OCI-LY7 (cell line): ENCODE results near the gene PHF13. TPM values are rescaled to one million over a fixed set of nuclear protein-coding genes. Genes with fewer than 3 reads are reported as not detected.
A peak's percentile ranks its signal among the peaks of the same experiment; 100 is the strongest.

Experiments
- BruUV-seq: library from RNA; stranded (reverse); fragments of 400-500 nt; replicated peaks from 2 replicates; lab custom pipeline; 2021; lab: Mats Ljungman, UMichigan
- CTCF ChIA-PET: fragments of 300-600 bp; sonication (Branson Sonifier 250); formaldehyde crosslinking; loops from one replicate; lab custom pipeline; 2022; ENCODE audit warnings: antibody characterized with exemption; ENCODE audit not compliant: unreplicated experiment; lab: Charles Lee
- POLR2A ChIA-PET: fragments of 300-600 bp; sonication (Branson Sonifier 250); formaldehyde crosslinking; loops from one replicate; lab custom pipeline; 2022; ENCODE audit warnings: antibody characterized with exemption; lab: Charles Lee
- DNase-seq: peaks from one replicate; pipeline ENCODE4 v3.0.0-alpha.2; 2015; ENCODE audit warnings: low spot score
- H2AFZ ChIP-seq: fragments of 200-600 bp; sonication (generic), shearing (Covaris generic); 2 replicates; pipeline ENCODE4 v1.6.1; 2014; ENCODE audit warnings: mild to moderate bottlenecking, antibody characterized with exemption, low read length, moderate library complexity
- H3K27ac ChIP-seq: fragments of 200-600 bp; sonication (generic); 2 replicates; pipeline ENCODE4 v1.5.1; 2014; ENCODE audit warnings: mixed run types, low read depth, mild to moderate bottlenecking, moderate library complexity, low read length, inconsistent platforms; ENCODE audit not compliant: poor library complexity, severe bottlenecking
- H3K36me3 ChIP-seq: fragments of 200-600 bp; sonication (generic); 2 replicates; pipeline ENCODE4 v1.6.1; 2014; ENCODE audit warnings: mild to moderate bottlenecking, antibody characterized with exemption, low read length, moderate library complexity, mixed read lengths; ENCODE audit not compliant: insufficient read depth
- H3K4me1 ChIP-seq: fragments of 200-600 bp; sonication (generic); 2 replicates; pipeline ENCODE4 v1.5.1; 2014; ENCODE audit warnings: mild to moderate bottlenecking, low read length; ENCODE audit not compliant: insufficient read depth, poor library complexity, severe bottlenecking
- H3K4me2 ChIP-seq: fragments of 200-600 bp; sonication (generic); 2 replicates; pipeline ENCODE4 v1.6.1; 2014; ENCODE audit warnings: mild to moderate bottlenecking, low read length
- H3K4me3 ChIP-seq: fragments of 200-600 bp; sonication (generic); 2 replicates; pipeline ENCODE4 v1.5.1; 2014; ENCODE audit warnings: mild to moderate bottlenecking, low read depth, low read length; ENCODE audit not compliant: poor library complexity, severe bottlenecking
- H3K79me2 ChIP-seq: fragments of 200-600 bp; sonication (generic); 2 replicates; pipeline ENCODE4 v1.6.1; 2016; ENCODE audit warnings: low read depth, mild to moderate bottlenecking, low read length, moderate library complexity, mixed read lengths; ENCODE audit not compliant: insufficient read depth
- H3K9me2 ChIP-seq: fragments of 200-600 bp; sonication (generic); 2 replicates; pipeline ENCODE4 v1.6.1; 2016; ENCODE audit warnings: mild to moderate bottlenecking, low read length, mixed read lengths; ENCODE audit not compliant: insufficient read depth
- H3K9me3 ChIP-seq: fragments of 200-600 bp; sonication (generic); 2 replicates; pipeline ENCODE4 v1.6.1; 2014; ENCODE audit warnings: mild to moderate bottlenecking, mixed run types, low read length, mixed read lengths
- H4K20me1 ChIP-seq: fragments of 200-600 bp; sonication (generic); 2 replicates; pipeline ENCODE4 v1.6.1; 2014; ENCODE audit warnings: mild to moderate bottlenecking, antibody characterized with exemption, low read length, moderate library complexity, mixed read lengths; ENCODE audit not compliant: insufficient read depth
- EZH2phosphoT487 ChIP-seq: fragments of 200-600 bp; sonication (generic); IDR thresholded peaks from 2 replicates; pipeline ENCODE4 v1.6.1; 2018; ENCODE audit warnings: low read depth, borderline replicate concordance, mild to moderate bottlenecking, mixed run types, antibody characterized with exemption, low read length, moderate library complexity, mixed read lengths
- intact Hi-C: fragments of 100-400 bp; cut with micrococcal nuclease; formaldehyde crosslinking; loops from one replicate; pipeline ENCODE4 v1.10.0; 2022; ENCODE audit not compliant: unreplicated experiment
- total RNA-seq, 2 experiments: library from RNA; depleted of rRNA in 1 of 2; stranded (reverse); fragments of >200 nt in 1 of 2; shearing (Covaris generic) in 1 of 2; gene quantifications; 2 replicates each; pipeline ENCODE4 v1.2.3, GENCODE V29; 2014 to 2022
- TF ChIP-seq, protein P1 (sequence below): fragments of 200-600 bp; sonication (generic); conservative IDR thresholded peaks from 2 replicates; pipeline ENCODE4 v1.5.1; 2014; ENCODE audit warnings: mild to moderate bottlenecking, antibody characterized with exemption, low read length, moderate library complexity, mixed read lengths

PHF13 gene
- total RNA-seq, 2 experiments from 2014 or later = 5.3 to 14.7 TPM

DNA sequence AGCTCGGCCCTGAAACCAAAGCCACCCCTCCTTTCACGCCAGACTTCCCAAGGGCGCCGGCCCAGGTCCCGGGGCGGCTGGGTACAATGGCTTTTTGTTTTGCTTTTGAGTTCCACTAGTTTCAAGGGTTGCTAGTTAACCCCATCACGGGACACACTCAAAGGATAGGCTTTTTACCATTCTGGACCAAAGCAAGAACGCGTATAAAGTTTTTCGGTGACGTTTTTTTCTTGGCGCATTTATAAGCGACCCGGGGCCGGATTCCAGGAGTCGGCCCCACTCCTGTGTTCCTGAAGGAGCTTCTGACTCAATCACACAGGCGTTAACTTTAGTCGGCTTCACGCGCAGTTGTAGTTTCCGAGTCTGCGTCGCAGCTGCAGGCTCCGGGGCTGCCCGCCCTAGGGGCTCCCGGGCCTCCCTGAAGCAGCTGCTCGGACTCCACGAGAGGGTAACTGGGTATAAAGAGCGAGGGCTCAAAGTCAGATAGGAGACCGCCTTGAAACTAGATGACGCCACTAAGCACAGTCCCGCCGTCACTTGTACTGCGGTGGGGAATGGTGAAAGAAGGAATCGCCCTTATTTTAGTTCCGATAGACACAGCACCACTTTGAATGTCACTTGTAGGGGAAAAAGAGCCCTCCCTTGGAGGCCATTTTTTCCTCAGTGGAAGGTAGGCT, 10.2 kb upstream of the PHF13 start:
- POLR2A ChIA-PET = no interaction called here
- Histone ChIP-seq H3K4me3 (peak overlapping the region; percentile 71), H3K79me2 (no peaks in the 10 kb centered on the region), H3K9me2 (no peaks in the 10 kb centered on the region), H2AFZ (peak overlapping the region; percentile 59; the same call in 1 of the 2 replicates), H3K36me3 (peaks cover 5% of the 10 kb centered on the region; the same call in 1 of the 2 replicates), H3K4me2 (peak overlapping the region; percentile 82), H4K20me1 (no peaks in the 10 kb centered on the region), H3K27ac (no peak overlapping the region), H3K9me3 (no peaks in the 10 kb centered on the region), H3K4me1 (peaks cover 35% of the 10 kb centered on the region)
- intact Hi-C loops = loop anchor here (2.0 kb wide), 1 partner anchor 49 kb away; the partner anchor contains the start of genes NOL9 and TAS1R1
- no peak for TF ChIP-seq EZH2phosphoT487
- TF ChIP-seq, protein P1, sequence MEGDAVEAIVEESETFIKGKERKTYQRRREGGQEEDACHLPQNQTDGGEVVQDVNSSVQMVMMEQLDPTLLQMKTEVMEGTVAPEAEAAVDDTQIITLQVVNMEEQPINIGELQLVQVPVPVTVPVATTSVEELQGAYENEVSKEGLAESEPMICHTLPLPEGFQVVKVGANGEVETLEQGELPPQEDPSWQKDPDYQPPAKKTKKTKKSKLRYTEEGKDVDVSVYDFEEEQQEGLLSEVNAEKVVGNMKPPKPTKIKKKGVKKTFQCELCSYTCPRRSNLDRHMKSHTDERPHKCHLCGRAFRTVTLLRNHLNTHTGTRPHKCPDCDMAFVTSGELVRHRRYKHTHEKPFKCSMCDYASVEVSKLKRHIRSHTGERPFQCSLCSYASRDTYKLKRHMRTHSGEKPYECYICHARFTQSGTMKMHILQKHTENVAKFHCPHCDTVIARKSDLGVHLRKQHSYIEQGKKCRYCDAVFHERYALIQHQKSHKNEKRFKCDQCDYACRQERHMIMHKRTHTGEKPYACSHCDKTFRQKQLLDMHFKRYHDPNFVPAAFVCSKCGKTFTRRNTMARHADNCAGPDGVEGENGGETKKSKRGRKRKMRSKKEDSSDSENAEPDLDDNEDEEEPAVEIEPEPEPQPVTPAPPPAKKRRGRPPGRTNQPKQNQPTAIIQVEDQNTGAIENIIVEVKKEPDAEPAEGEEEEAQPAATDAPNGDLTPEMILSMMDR = no peak
- no peak for DNase-seq
- BruUV-seq = no TSS peak
- CTCF ChIA-PET = no interaction called here

DNA sequence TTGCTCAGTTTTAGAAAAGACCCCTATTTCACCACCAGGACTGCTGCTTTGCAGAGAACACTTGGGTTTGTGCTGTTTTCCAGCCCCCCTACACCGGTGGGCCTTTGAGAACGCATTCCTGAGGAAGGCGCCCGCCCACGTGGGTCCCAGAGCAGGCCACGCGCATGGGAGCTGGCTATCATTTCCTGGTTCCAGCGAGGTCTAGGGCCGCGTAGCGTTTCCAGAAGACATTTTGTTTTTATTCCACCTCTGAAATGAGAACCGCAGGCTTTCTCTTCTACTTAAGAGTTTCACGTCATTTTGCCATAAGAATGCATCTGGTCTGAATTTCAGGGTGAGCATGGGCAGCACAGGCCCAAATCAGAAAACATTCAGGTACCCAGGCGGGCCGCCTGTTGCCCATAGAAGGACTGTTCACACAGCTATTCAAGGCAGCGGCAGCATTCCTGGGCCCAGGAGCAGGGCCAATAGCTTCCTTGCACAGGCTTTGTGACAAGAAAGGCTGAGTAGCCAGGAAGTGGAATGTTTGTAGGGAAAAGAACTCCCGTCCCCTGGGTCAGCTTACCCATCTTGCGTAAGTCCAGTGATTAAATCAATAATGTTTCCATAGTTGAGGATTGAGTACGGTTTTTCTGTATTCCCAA, 9.5 kb upstream of the PHF13 start:
- H2AFZ ChIP-seq = peak overlapping the region; percentile 59; the same call in 1 of the 2 replicates
- no peaks in the 10 kb centered on the region for H4K20me1 ChIP-seq
- TF ChIP-seq EZH2phosphoT487 = no peak
- TF ChIP-seq, protein P1 = no peak
- ChIA-PET CTCF (no interaction called here), POLR2A (no interaction called here)
- H3K4me3 ChIP-seq = no peak overlapping the region
- peak overlapping the region; percentile 82; the same call in 1 of the 2 replicates for H3K4me2 ChIP-seq
- intact Hi-C loops = loop anchor here (2.0 kb wide), 1 partner anchor 49 kb away; the partner anchor contains the start of genes NOL9 and TAS1R1
- H3K27ac ChIP-seq = no peak overlapping the region
- H3K4me1 ChIP-seq = peaks cover 35% of the 10 kb centered on the region
- peaks cover 1% of the 10 kb centered on the region; the same call in 1 of the 2 replicates for H3K36me3 ChIP-seq
- BruUV-seq = no TSS peak
- no peaks in the 10 kb centered on the region for H3K9me3 ChIP-seq
- DNase-seq = no peak
- H3K9me2 ChIP-seq = no peaks in the 10 kb centered on the region
- no peaks in the 10 kb centered on the region for H3K79me2 ChIP-seq
